ENCODE results near the gene MAPKAP1. TPM values are rescaled to one million over a fixed set of nuclear protein-coding genes. Genes with fewer than 3 reads are reported as not detected.

Gene MAPKAP1
- total RNA-seq, 2 donors from 2014 or later: 83.7 to 91.8 TPM

DNA sequence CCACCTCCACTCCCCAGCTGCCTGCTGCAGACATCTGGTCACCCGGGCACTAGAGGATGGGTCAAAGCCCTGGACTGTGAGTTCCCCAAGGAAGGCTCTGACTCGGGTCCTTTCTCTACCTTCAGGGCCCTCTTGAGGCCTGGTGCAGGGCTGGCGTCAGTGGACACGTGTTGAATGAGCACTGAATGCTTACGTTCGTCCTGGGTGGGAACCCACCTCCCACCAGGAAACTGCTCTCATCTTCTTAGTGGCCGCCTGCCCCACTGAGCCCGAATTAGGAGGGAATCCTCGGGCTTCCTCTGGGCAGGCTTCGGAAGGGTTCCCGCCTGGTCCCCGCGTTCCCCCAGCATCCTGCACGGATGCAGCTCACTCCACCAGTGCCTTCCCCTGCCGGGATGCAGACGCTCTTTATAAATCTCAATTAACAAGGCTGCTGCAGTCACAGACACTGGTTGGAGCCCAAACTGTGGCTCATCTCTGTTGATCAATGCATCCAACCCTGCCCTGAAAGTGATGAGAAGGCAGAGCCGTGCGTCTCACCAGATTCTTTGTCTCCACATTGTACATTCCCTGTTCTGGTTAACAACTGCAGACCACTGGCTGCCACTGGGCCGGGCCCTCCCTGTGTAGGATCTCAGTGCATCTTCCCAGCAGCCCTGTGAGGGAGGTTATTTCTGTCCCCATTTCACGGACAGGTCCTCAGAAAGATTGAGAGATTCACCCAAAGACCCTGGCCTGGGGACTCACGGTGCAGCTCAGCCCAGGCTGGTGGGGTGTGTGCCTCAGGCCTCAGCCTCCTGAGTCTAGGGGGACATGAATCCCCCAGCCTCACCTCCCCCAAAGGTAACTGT lies 276.6 kb downstream of the MAPKAP1 start:
- DNase-seq: peak in 1 of 4 donors; percentile 1
- H3K27me3 ChIP-seq: no peaks in the 10 kb centered on the region

DNA sequence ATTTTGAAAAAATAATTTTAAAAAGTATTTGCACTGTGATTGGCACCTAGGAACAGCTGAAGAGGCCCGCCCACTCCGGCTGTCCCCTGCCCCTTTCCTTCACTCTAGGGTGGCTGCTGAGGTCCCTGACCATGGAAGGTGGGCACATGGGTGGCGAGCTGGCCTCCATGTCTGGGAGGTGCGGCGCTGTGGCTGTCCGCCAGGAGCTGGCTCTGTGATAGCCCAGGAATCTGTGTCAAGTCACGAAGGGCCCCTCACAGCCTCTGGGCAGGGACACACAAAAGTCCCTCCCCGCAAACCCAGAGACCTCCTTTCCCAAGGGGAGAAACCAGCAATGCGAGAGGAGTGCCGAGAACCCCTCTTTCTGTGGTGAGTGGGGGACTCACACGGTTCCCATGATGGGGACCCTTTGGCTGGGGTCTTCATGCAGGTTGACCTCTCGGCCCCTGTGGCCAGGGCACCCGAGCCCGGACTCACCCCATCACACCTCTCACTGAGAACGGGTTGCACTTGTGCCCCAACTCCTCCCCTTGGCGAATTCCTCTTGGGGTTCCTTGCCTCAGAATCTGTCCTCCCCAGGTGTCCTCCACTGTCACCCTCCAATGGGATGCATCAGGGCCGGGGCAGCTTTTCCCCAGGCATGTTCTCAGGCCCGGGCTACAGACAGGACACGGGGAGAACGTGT lies 277.4 kb downstream of the MAPKAP1 start:
- TF ChIP-seq POLR2A (IDR thresholded peaks at IDR 0.05): no peak
- TF ChIP-seq CTCF (IDR thresholded peaks at IDR 0.05): no peak

More for the DNA sequence above, 276.6 kb downstream of the MAPKAP1 start:
- H3K4me1 ChIP-seq: no peaks in the 10 kb centered on the region
- H3K36me3 ChIP-seq (replicated peaks in 1 of 2; ENCODE audit: insufficient read depth in 1 of 2, low read depth in 2 of 2): no peaks in the 10 kb centered on the region
- no peak for ATAC-seq
- 66 to 83% methylated on average over 15 to 21 of the region's 21 CpGs for WGBS, 2 donors
- no peaks in the 10 kb centered on the region for H3K9me3 ChIP-seq
- intact Hi-C loops (cut with DNase I): no loop called here
- no peak for TF ChIP-seq POLR2A (IDR thresholded peaks at IDR 0.05)
- H3K27ac ChIP-seq: no peak overlapping the region
- no peak overlapping the region for H3K4me3 ChIP-seq

DNA sequence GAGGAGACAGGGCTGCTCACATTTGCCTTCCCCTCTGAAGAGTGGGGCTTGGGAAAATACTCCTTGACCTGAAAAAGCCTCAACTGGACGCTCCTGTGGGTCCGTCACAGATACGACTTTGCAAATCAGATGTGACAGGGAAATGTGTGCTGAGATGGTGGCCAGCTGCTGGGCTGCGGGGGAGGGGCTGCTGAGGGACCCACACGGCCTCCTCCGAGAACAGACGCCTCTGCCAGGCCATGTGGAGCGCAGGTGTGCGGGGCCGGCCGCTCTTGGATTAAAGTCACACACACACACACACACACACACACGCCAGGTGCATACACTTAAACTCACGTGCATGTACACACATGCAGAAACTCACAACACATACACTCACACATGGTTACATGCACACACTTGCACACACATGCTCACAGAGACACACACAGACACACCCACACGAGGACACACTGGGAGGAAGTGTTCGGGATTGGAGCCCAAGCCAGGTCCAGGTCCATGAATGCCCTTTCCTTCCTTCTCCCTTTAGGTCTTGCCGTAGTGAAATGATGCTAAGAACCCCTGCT lies 278.0 kb downstream of the MAPKAP1 start:
- H3K27ac ChIP-seq: no peak overlapping the region
- no peaks in the 10 kb centered on the region for H3K9me3 ChIP-seq
- H3K4me1 ChIP-seq: no peaks in the 10 kb centered on the region
- no peak for TF ChIP-seq POLR2A (IDR thresholded peaks at IDR 0.05)
- no peak for TF ChIP-seq CTCF (IDR thresholded peaks at IDR 0.05)
- no peaks in the 10 kb centered on the region for H3K36me3 ChIP-seq (replicated peaks in 1 of 2; ENCODE audit: insufficient read depth in 1 of 2, low read depth in 2 of 2)
- ATAC-seq (no peak), DNase-seq (no peak)
- intact Hi-C loops (cut with DNase I): no loop called here
- H3K4me3 ChIP-seq: no peak overlapping the region
- 57 to 58% methylated on average over 9 to 16 of the region's 16 CpGs for WGBS, 2 donors
- H3K27me3 ChIP-seq: no peaks in the 10 kb centered on the region

More for the DNA sequence above, 277.4 kb downstream of the MAPKAP1 start:
- no peaks in the 10 kb centered on the region for H3K9me3 ChIP-seq
- no peaks in the 10 kb centered on the region for H3K27me3 ChIP-seq
- DNase-seq (no peak), ATAC-seq (no peak)
- WGBS, 2 donors: 71 to 79% methylated on average over 9 to 18 of the region's 20 CpGs
- H3K4me3 ChIP-seq: no peak overlapping the region
- no peaks in the 10 kb centered on the region for H3K36me3 ChIP-seq (replicated peaks in 1 of 2; ENCODE audit: insufficient read depth in 1 of 2, low read depth in 2 of 2)
- intact Hi-C loops (cut with DNase I): no loop called here
- no peaks in the 10 kb centered on the region for H3K4me1 ChIP-seq
- H3K27ac ChIP-seq: no peak overlapping the region

DNA sequence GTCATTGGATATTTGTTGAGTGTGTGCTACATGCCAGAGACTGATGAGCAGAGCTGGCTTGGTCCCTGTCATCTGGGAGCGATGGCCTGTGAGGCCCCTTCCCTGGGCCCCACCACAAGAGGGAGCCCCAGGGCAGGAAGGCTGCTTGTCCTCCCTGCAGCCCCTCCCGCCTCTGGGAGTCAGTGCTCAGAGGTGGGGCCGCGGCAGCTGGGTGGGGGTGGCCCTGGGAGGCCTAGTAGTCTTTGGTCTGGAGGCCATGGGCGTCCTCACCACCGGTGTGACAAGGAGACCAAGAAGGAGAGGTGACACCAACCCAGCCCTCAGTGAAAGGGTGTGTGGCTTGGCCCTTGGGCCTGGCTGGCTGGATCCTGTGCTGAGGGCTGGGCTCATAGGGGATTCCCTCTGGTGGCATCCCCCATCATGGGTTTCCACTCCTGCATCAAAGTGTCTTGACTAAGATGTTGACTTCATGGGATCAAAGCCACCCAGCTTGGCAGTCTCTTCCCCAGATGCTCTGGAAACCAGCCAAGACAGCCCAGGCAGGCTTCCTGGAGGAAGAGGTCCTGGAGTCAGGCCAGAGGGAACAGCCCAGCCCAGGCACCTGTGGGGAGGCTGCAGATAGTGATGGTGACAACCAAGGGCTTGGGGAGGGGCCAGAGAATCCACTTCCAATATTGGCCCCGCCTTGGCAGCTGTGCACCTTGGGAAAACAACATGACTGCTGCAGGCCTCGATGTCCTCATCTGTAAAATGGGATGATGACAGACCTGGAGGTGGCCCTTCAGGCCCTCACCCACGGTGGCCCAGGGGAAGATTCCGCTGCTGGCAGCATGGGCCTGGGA lies 278.7 kb downstream of the MAPKAP1 start:
- Histone ChIP-seq H3K4me1 (no peaks in the 10 kb centered on the region), H3K9me3 (no peaks in the 10 kb centered on the region), H3K36me3 (replicated peaks in 1 of 2; ENCODE audit: insufficient read depth in 1 of 2, low read depth in 2 of 2) (no peaks in the 10 kb centered on the region), H3K4me3 (no peak overlapping the region), H3K27me3 (no peaks in the 10 kb centered on the region), H3K27ac (no peak overlapping the region)
- DNase-seq: no peak
- intact Hi-C loops (cut with DNase I): no loop called here
- no peak for ATAC-seq
- 74 to 80% methylated on average over 3 to 10 of the region's 10 CpGs for WGBS, 2 donors
- TF ChIP-seq CTCF (IDR thresholded peaks at IDR 0.05) (peak in 4 of 7 experiments; percentile 13 to 30 (median 20)), POLR2A (IDR thresholded peaks at IDR 0.05) (no peak)
